Endothelial cell of umbilical vein (primary cell): ENCODE data around the gene HYAL1. TPM values are rescaled to one million over a fixed set of nuclear protein-coding genes. Genes with fewer than 3 reads are reported as not detected.

Source experiments
- BruUV-seq: library from RNA; stranded (reverse); fragments of 400-500 nt; replicated peaks from 2 replicates; lab custom pipeline; 2021; lab: Mats Ljungman, UMichigan
- CTCF ChIA-PET: fragments of 300-600, 350-600 bp; sonication (Branson Sonifier 250); formaldehyde crosslinking; loops from one replicate; lab custom pipeline; 2021; ENCODE audit warnings: antibody characterized with exemption, inconsistent platforms; lab: Charles Lee
- POLR2A ChIA-PET: fragments of 300-600, 350-600 bp; sonication (Branson Sonifier 250); formaldehyde crosslinking; loops from one replicate; lab custom pipeline; 2021; ENCODE audit warnings: antibody characterized with exemption, inconsistent platforms; lab: Charles Lee
- DNase-seq: peaks from one replicate; pipeline ENCODE4 v3.0.0-alpha.2; 2011; ENCODE audit warnings: low read depth, low spot score
- FAIRE-seq: peaks from 2 replicates; lab custom pipeline; 2011; peaks lifted over from hg19 to GRCh38; lab: Jason Lieb, UNC
- H2AFZ ChIP-seq: 2 replicates; pipeline ENCODE4 v1.6.0; 2012; ENCODE audit warnings: low read depth, low read length, control low read depth, inconsistent platforms
- H3K27ac ChIP-seq: 2 replicates; pipeline ENCODE4 v1.5.1; 2011; ENCODE audit warnings: low read depth, mild to moderate bottlenecking, control low read depth, low read length, moderate library complexity; ENCODE audit not compliant: insufficient read depth
- H3K27me3 ChIP-seq, 2 experiments: 2 replicates each; pipeline versions ENCODE4 v1.6.0 to v1.6.1; 2011; ENCODE audit warnings: low read length in 2 of 2, mixed read lengths in 1 of 2; ENCODE audit not compliant: control insufficient read depth in 2 of 2, insufficient read depth in 2 of 2
- H3K36me3 ChIP-seq, 2 experiments: 2 replicates in 1 of 2; 3 replicates in 1 of 2; pipeline ENCODE4 v1.5.1; 2011; ENCODE audit warnings: low read length in 2 of 2, mild to moderate bottlenecking in 1 of 2, moderate library complexity in 1 of 2; ENCODE audit not compliant: control insufficient read depth in 2 of 2, insufficient read depth in 2 of 2; ENCODE audit errors: extremely low read depth in 1 of 2
- H3K4me1 ChIP-seq: 3 replicates; pipeline ENCODE4 v1.5.1; 2011; ENCODE audit warnings: mild to moderate bottlenecking, low read length; ENCODE audit not compliant: control insufficient read depth, insufficient read depth; ENCODE audit errors: extremely low read depth
- H3K4me2 ChIP-seq: 2 replicates; pipeline ENCODE4 v1.6.1; 2011; ENCODE audit warnings: low read length, control low read depth, mixed read lengths; ENCODE audit not compliant: insufficient read depth
- H3K4me3 ChIP-seq, 3 experiments: fragments of 200-600 bp in 1 of 3; sonication (generic), shearing (Covaris generic) in 1 of 3; replicated peaks in 1 of 3; 2 replicates each; pipeline ENCODE4 v1.5.1; 2011 to 2016; ENCODE audit warnings: control low read depth in 3 of 3, low read length in 3 of 3, mild to moderate bottlenecking in 2 of 3, inconsistent platforms in 1 of 3, low read depth in 1 of 3, moderate library complexity in 1 of 3; ENCODE audit not compliant: insufficient read depth in 1 of 3
- H3K79me2 ChIP-seq: 2 replicates; pipeline ENCODE4 v1.6.0; 2012; ENCODE audit warnings: low read length, inconsistent platforms; ENCODE audit not compliant: control insufficient read depth, insufficient read depth
- H3K9ac ChIP-seq: replicated peaks from 2 replicates; pipeline ENCODE3; 2011; ENCODE audit warnings: low read length, control low read depth; ENCODE audit not compliant: insufficient read depth; ENCODE audit errors: extremely low read depth
- H3K9me1 ChIP-seq: replicated peaks from 3 replicates; pipeline ENCODE4 v1.6.0; 2011; ENCODE audit warnings: mild to moderate bottlenecking, low read length; ENCODE audit not compliant: control insufficient read depth, insufficient read depth; ENCODE audit errors: extremely low read depth
- H3K9me3 ChIP-seq: replicated peaks from 2 replicates; pipeline ENCODE4 v1.5.1; 2012; ENCODE audit warnings: low read length, inconsistent platforms; ENCODE audit not compliant: control insufficient read depth, insufficient read depth
- H4K20me1 ChIP-seq: replicated peaks from 2 replicates; pipeline ENCODE3; 2011; ENCODE audit warnings: mild to moderate bottlenecking, low read length; ENCODE audit not compliant: control insufficient read depth, insufficient read depth; ENCODE audit errors: extremely low read depth
- FOS ChIP-seq: IDR thresholded peaks from 2 replicates; pipeline ENCODE4 v1.6.1; 2011; ENCODE audit warnings: mild to moderate bottlenecking, low read length, moderate library complexity, borderline replicate concordance; ENCODE audit not compliant: insufficient read depth
- GATA2 ChIP-seq: IDR thresholded peaks from 2 replicates; pipeline ENCODE4 v1.7.0; 2011; ENCODE audit warnings: low read depth, mild to moderate bottlenecking, moderate library complexity, mixed read lengths, low read length; ENCODE audit not compliant: insufficient read length, insufficient read depth
- JUN ChIP-seq: IDR thresholded peaks from 2 replicates; pipeline ENCODE4 v1.6.1; 2011; ENCODE audit warnings: borderline replicate concordance, low read depth; ENCODE audit not compliant: insufficient read length, insufficient read depth
- MYC ChIP-seq: IDR thresholded peaks from one replicate; pipeline ENCODE4 v1.6.1; 2011; ENCODE audit warnings: mild to moderate bottlenecking, low read depth, low read length
- POLR2A ChIP-seq: IDR thresholded peaks from 2 replicates; pipeline ENCODE4 v1.6.1; 2012; ENCODE audit warnings: low read depth, mild to moderate bottlenecking, control low read depth, low read length
- POLR2AphosphoS5 ChIP-seq: IDR thresholded peaks from 2 replicates; pipeline ENCODE4 v1.6.1; 2012; ENCODE audit warnings: low read depth, mild to moderate bottlenecking, control low read depth, low read length, moderate library complexity; ENCODE audit not compliant: insufficient read depth
- dilution Hi-C: fragments of 300-500 bp; cut with MboI; formaldehyde crosslinking; loops from one replicate; pipeline ENCODE4 v1.15.0; 2019; ENCODE audit warnings: low sequenced_read_pairs; ENCODE audit not compliant: extremely low pct_ligation_motif_present
- intact Hi-C: fragments of 100-400 bp; cut with micrococcal nuclease; formaldehyde crosslinking; loops from one replicate; pipeline ENCODE4 v1.10.0; 2022
- polyA plus RNA-seq, 4 experiments: library from polyadenylated mRNA; depleted of rRNA in 3 of 4; stranded (reverse) in 3 of 4; unstranded in 1 of 4; fragments of >200 nt; gene quantifications; 2 replicates each; pipeline versions ENCODE4 v1.2.1 to v1.2.3, GENCODE V29; 2011 to 2012; ENCODE audit warnings: missing spikeins in 1 of 4
- total RNA-seq: library from RNA; stranded (reverse); gene quantifications from 2 replicates; pipeline ENCODE4 v1.2.3, GENCODE V29; 2021
- TF ChIP-seq, protein P1 (sequence below): IDR thresholded peaks from 2 replicates; pipeline ENCODE4 v1.6.1; 2011; ENCODE audit not compliant: insufficient read depth, insufficient read length
- TF ChIP-seq, protein P2 (sequence below), 2 donors: IDR thresholded peaks; 1 replicate in 1 of 2; 2 replicates in 1 of 2; pipeline ENCODE4 v1.5.1; 2011; ENCODE audit warnings: low read length in 2 of 2, mild to moderate bottlenecking in 2 of 2, moderate library complexity in 2 of 2, control low read depth in 1 of 2, inconsistent platforms in 1 of 2, low read depth in 1 of 2; ENCODE audit not compliant: insufficient read depth in 1 of 2; ENCODE audit errors: extremely low read depth in 1 of 2

Gene HYAL1
- total and polyA plus RNA-seq, 2 donors (not counting 3 experiments of a cell fraction or from before 2014, with no cell fraction given): 2.2 to 3.3 TPM

- H3K27me3 ChIP-seq: no peaks in the 10 kb centered on the region
- ChIA-PET POLR2A (no interaction called here), CTCF (no interaction called here)
- no peak overlapping the region for H3K9ac ChIP-seq
- dilution Hi-C loops: no loop called here
- H3K4me1 ChIP-seq: peaks cover 32% of the 10 kb centered on the region
- FAIRE-seq (no peak), DNase-seq (no peak)
- H3K4me3 ChIP-seq: no peak overlapping the region
- H3K9me3 ChIP-seq: no peaks in the 10 kb centered on the region
- no TSS peak for BruUV-seq
- TF ChIP-seq, protein P1, sequence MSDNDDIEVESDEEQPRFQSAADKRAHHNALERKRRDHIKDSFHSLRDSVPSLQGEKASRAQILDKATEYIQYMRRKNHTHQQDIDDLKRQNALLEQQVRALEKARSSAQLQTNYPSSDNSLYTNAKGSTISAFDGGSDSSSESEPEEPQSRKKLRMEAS: no peak
- no peak overlapping the region for H2AFZ ChIP-seq
- no peaks in the 10 kb centered on the region for H3K9me1 ChIP-seq
- intact Hi-C loops: no loop called here
- H3K36me3 ChIP-seq: peaks cover 15 to 29% of the 10 kb centered on the region in 2 experiments
- no peak overlapping the region for H3K4me2 ChIP-seq
- H3K27ac ChIP-seq: no peak overlapping the region
- H4K20me1 ChIP-seq: no peaks in the 10 kb centered on the region
- peaks cover 20% of the 10 kb centered on the region for H3K79me2 ChIP-seq
These were observed 22.8 kb upstream of the HYAL1 start for GRCh38 chr3:50326182-50326541.

GRCh38 chr3:50325497-50326181 is 22.3 kb upstream of the HYAL1 start:
- Histone ChIP-seq H3K4me3 (no peak overlapping the region), H3K27me3 (no peaks in the 10 kb centered on the region), H3K9ac (no peak overlapping the region), H4K20me1 (no peaks in the 10 kb centered on the region), H3K9me1 (no peaks in the 10 kb centered on the region), H3K4me1 (peaks cover 34% of the 10 kb centered on the region), H3K9me3 (no peaks in the 10 kb centered on the region), H3K4me2 (no peak overlapping the region), H3K79me2 (peaks cover 23% of the 10 kb centered on the region), H3K27ac (no peak overlapping the region), H2AFZ (no peak overlapping the region), H3K36me3 (peaks cover 9 to 24% of the 10 kb centered on the region in 2 experiments)
- no TSS peak for BruUV-seq
- POLR2A ChIA-PET: no interaction called here
- FAIRE-seq (no peak), DNase-seq (no peak)
- intact Hi-C loops: loop anchor here (2.0 kb wide), 1 partner anchor 99 kb away; no protein-coding TSS in a partner anchor
- CTCF ChIA-PET: interaction anchor here (0.8 to 4.3 kb wide), 8 partner anchors 10 to 135 kb away, joined by 3 to 66 read pairs (median 28); partner anchors contain the start of genes HYAL1, HYAL3 and NAA80
- dilution Hi-C loops: no loop called here
- TF ChIP-seq MYC (no peak), FOS (no peak), POLR2AphosphoS5 (no peak), POLR2A (no peak), GATA2 (no peak), JUN (no peak)
- TF ChIP-seq, protein P2, sequence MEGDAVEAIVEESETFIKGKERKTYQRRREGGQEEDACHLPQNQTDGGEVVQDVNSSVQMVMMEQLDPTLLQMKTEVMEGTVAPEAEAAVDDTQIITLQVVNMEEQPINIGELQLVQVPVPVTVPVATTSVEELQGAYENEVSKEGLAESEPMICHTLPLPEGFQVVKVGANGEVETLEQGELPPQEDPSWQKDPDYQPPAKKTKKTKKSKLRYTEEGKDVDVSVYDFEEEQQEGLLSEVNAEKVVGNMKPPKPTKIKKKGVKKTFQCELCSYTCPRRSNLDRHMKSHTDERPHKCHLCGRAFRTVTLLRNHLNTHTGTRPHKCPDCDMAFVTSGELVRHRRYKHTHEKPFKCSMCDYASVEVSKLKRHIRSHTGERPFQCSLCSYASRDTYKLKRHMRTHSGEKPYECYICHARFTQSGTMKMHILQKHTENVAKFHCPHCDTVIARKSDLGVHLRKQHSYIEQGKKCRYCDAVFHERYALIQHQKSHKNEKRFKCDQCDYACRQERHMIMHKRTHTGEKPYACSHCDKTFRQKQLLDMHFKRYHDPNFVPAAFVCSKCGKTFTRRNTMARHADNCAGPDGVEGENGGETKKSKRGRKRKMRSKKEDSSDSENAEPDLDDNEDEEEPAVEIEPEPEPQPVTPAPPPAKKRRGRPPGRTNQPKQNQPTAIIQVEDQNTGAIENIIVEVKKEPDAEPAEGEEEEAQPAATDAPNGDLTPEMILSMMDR (IDR thresholded peaks at IDR 0.05; ENCODE audit: extremely low read depth in 1 of 2, insufficient read depth in 1 of 2, low read depth in 1 of 2, low read length in 2 of 2): no peak
- TF ChIP-seq, protein P1: no peak
